Measurements from ENCODE around the gene FAM111B.
"Not testable (repeated sequence)": the region's sequence is repeated elsewhere in the genome, so short reads cannot be mapped to it uniquely, and the experiment has no call there.

The FAM111B gene

GRCh38 chr11:59117774-59118173 is 10.7 kb downstream of the FAM111B start:
- no peak overlapping the region for H3K27ac ChIP-seq (ENCODE audit: poor library complexity, severe bottlenecking)
- TF ChIP-seq CTCF (IDR thresholded peaks at IDR 0.05; ENCODE audit: poor library complexity, severe bottlenecking) = no peak
- peaks cover 85% of the 10 kb centered on the region for H3K36me3 ChIP-seq (ENCODE audit: low read depth)
- DNase-seq (ENCODE audit: low spot score) = no peak
- no peak overlapping the region for H3K4me3 ChIP-seq (ENCODE audit: severe bottlenecking)
- peaks cover 2% of the 10 kb centered on the region for H3K4me1 ChIP-seq (ENCODE audit: insufficient read depth, poor library complexity, severe bottlenecking)
- H3K27me3 ChIP-seq (ENCODE audit: insufficient read depth, poor library complexity, severe bottlenecking) = no peaks in the 10 kb centered on the region
- peaks cover 7% of the 10 kb centered on the region for H3K9me3 ChIP-seq (ENCODE audit: severe bottlenecking)
- ATAC-seq (ENCODE audit: low read depth) = no peak

- H3K4me3 ChIP-seq (ENCODE audit: severe bottlenecking) = no peak overlapping the region
- no peak for TF ChIP-seq CTCF (IDR thresholded peaks at IDR 0.05; ENCODE audit: poor library complexity, severe bottlenecking)
- peaks cover 88% of the 10 kb centered on the region for H3K36me3 ChIP-seq (ENCODE audit: low read depth)
- DNase-seq (ENCODE audit: low spot score) (no peak), ATAC-seq (ENCODE audit: low read depth) (no peak)
- no peak overlapping the region for H3K27ac ChIP-seq (ENCODE audit: poor library complexity, severe bottlenecking)
- no peaks in the 10 kb centered on the region for H3K27me3 ChIP-seq (ENCODE audit: insufficient read depth, poor library complexity, severe bottlenecking)
- no peaks in the 10 kb centered on the region for H3K4me1 ChIP-seq (ENCODE audit: insufficient read depth, poor library complexity, severe bottlenecking)
- peaks cover 7% of the 10 kb centered on the region for H3K9me3 ChIP-seq (ENCODE audit: severe bottlenecking)
These were observed 12.8 kb downstream of the FAM111B start for GRCh38 chr11:59119826-59120225.

DNA sequence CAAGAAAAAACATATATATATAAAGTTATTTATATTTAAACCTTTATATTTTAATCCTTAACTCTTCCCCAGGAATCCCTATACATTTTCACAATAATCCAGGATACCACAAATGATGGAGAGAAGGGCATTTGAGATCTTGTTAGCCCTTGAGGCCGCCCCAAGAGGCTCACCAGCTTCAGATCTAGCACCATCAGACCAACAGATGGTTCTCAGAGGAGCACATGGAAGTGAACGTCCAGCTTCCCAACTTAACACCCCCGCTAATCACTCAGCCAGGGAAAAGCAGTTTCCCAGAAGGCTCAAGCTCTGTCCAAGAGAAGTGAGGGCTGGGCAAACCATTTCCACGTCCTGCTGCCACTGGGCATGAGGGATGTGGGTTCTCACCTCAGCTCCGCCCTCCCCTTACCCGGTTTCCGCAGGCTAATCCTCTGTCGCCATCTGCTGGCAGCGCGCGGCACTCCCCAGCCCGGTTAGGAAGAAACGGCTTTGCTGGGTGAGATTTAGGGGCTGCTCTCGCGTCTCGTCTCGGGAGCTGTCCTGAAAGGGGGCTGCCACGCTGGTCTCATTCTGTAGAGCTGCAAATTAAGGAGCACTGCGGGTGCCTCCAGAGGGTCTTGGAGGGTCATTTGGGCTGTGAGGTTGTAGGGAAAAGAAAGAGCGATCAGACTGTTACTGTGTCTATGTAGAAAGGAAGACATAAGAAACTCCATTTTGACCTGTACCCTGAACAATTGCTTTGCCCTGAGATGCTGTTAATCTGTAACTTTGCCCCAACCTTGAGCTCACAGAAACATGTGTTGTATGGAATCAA is 28.8 kb downstream of the FAM111B start:
- DNase-seq (ENCODE audit: low spot score) = peak; percentile 74

GRCh38 chr11:59136551-59136950 is 29.5 kb downstream of the FAM111B start:
- ATAC-seq (ENCODE audit: low read depth) = not testable (repeated sequence)

More for the DNA sequence above, 28.8 kb downstream of the FAM111B start:
- peak; percentile 100 for ATAC-seq (ENCODE audit: low read depth)
- Histone ChIP-seq H3K27ac (ENCODE audit: poor library complexity, severe bottlenecking) (no peak overlapping the region), H3K36me3 (ENCODE audit: low read depth) (peaks cover 17% of the 10 kb centered on the region), H3K4me1 (ENCODE audit: insufficient read depth, poor library complexity, severe bottlenecking) (no peaks in the 10 kb centered on the region), H3K4me3 (ENCODE audit: severe bottlenecking) (no peak overlapping the region), H3K27me3 (ENCODE audit: insufficient read depth, poor library complexity, severe bottlenecking) (no peaks in the 10 kb centered on the region), H3K9me3 (ENCODE audit: severe bottlenecking) (no peaks in the 10 kb centered on the region)
- TF ChIP-seq CTCF (IDR thresholded peaks at IDR 0.05; ENCODE audit: poor library complexity, severe bottlenecking) = peak; percentile 97

GRCh38 chr11:59137190-59137589 is 30.2 kb downstream of the FAM111B start:
- DNase-seq (ENCODE audit: low spot score) (no peak), ATAC-seq (ENCODE audit: low read depth) (no peak)
- H3K4me1 ChIP-seq (ENCODE audit: insufficient read depth, poor library complexity, severe bottlenecking) = no peaks in the 10 kb centered on the region
- H3K36me3 ChIP-seq (ENCODE audit: low read depth) = peaks cover 17% of the 10 kb centered on the region
- H3K27me3 ChIP-seq (ENCODE audit: insufficient read depth, poor library complexity, severe bottlenecking) = no peaks in the 10 kb centered on the region
- H3K4me3 ChIP-seq (ENCODE audit: severe bottlenecking) = no peak overlapping the region
- H3K27ac ChIP-seq (ENCODE audit: poor library complexity, severe bottlenecking) = no peak overlapping the region
- no peaks in the 10 kb centered on the region for H3K9me3 ChIP-seq (ENCODE audit: severe bottlenecking)
- TF ChIP-seq CTCF (IDR thresholded peaks at IDR 0.05; ENCODE audit: poor library complexity, severe bottlenecking) = no peak

More at GRCh38 chr11:59136551-59136950, 29.5 kb downstream of the FAM111B start:
- H3K4me3 ChIP-seq (ENCODE audit: severe bottlenecking); H3K27ac ChIP-seq (ENCODE audit: poor library complexity, severe bottlenecking); H3K9me3 ChIP-seq (ENCODE audit: severe bottlenecking); H3K4me1 ChIP-seq (ENCODE audit: insufficient read depth, poor library complexity, severe bottlenecking); DNase-seq (ENCODE audit: low spot score); H3K27me3 ChIP-seq (ENCODE audit: insufficient read depth, poor library complexity, severe bottlenecking): not testable (repeated sequence)
- H3K36me3 ChIP-seq (ENCODE audit: low read depth) = peaks cover 17% of the 10 kb centered on the region
